IMR-90 (cell line): ENCODE data around the gene ZDHHC11B. TPM values are rescaled to one million over a fixed set of nuclear protein-coding genes. Genes with fewer than 3 reads are reported as not detected.
"Not testable (repeated sequence)": the region's sequence is repeated elsewhere in the genome, so short reads cannot be mapped to it uniquely, and the experiment has no call there.

Source experiments
- ATAC-seq: fragments of 200-7000 bp; cut with Tn5 transposase; 2 replicates; pipeline ENCODE4 v1.9.1; 2020; ENCODE audit warnings: low read depth, mild to moderate bottlenecking, moderate library complexity
- BruUV-seq: library from RNA; stranded (reverse); fragments of 400-500 nt; replicated peaks from 2 replicates; lab custom pipeline; 2021; lab: Mats Ljungman, UMichigan
- CTCF ChIA-PET: fragments of 300-600 bp; formaldehyde crosslinking; extraction: SDS; loops from one replicate; lab custom pipeline; 2021; ENCODE audit warnings: antibody characterized with exemption; lab: Yijun Ruan, JAX
- POLR2A ChIA-PET: fragments of 300-600 bp; sonication (Branson Sonifier 250); formaldehyde crosslinking; loops from one replicate; lab custom pipeline; 2022; ENCODE audit warnings: antibody characterized with exemption; ENCODE audit not compliant: unreplicated experiment; lab: Charles Lee
- DNase-seq: peaks from one replicate; pipeline ENCODE4 v3.0.0; 2013
- H2AFZ ChIP-seq: replicated peaks from 2 replicates; pipeline ENCODE3; 2013; ENCODE audit warnings: low read length, mild to moderate bottlenecking; ENCODE audit not compliant: poor library complexity
- H2AK5ac ChIP-seq: 2 replicates; pipeline ENCODE4 v1.6.1; 2013; ENCODE audit warnings: low read depth, low read length, inconsistent platforms
- H2AK9ac ChIP-seq: replicated peaks from 2 replicates; pipeline ENCODE3; 2013; ENCODE audit warnings: mild to moderate bottlenecking, low read depth, low read length, moderate library complexity; ENCODE audit not compliant: poor library complexity
- H2BK120ac ChIP-seq: 2 replicates; pipeline ENCODE4 v1.6.1; 2013; ENCODE audit warnings: low read depth, low read length, inconsistent platforms
- H2BK15ac ChIP-seq: 3 replicates; pipeline ENCODE4 v1.6.1; 2013; ENCODE audit warnings: low read depth, low read length, inconsistent platforms
- H2BK20ac ChIP-seq: 2 replicates; pipeline ENCODE4 v1.6.1; 2013; ENCODE audit warnings: low read depth, mild to moderate bottlenecking, inconsistent platforms, low read length, moderate library complexity
- H2BK5ac ChIP-seq: 2 replicates; pipeline ENCODE4 v1.6.1; 2013; ENCODE audit warnings: mild to moderate bottlenecking, low read depth, low read length, inconsistent platforms; ENCODE audit not compliant: poor library complexity, severe bottlenecking
- H3K14ac ChIP-seq: replicated peaks from 2 replicates; pipeline ENCODE4 v1.6.1; 2013; ENCODE audit warnings: low read depth, low read length, inconsistent platforms
- H3K18ac ChIP-seq: 2 replicates; pipeline ENCODE4 v1.6.1; 2013; ENCODE audit warnings: low read depth, low read length, control low read depth
- H3K23ac ChIP-seq: 2 replicates; pipeline ENCODE4 v1.6.1; 2013; ENCODE audit warnings: low read depth, low read length, inconsistent platforms
- H3K27ac ChIP-seq: 2 replicates; pipeline ENCODE4 v1.5.1; 2013; ENCODE audit warnings: mild to moderate bottlenecking, control low read depth, low read length; ENCODE audit not compliant: insufficient read depth
- H3K27me3 ChIP-seq: 2 replicates; pipeline ENCODE4 v1.6.1; 2013; ENCODE audit warnings: low read length; ENCODE audit not compliant: control insufficient read depth, insufficient read depth
- H3K36me3 ChIP-seq: 2 replicates; pipeline ENCODE4 v1.6.1; 2013; ENCODE audit warnings: low read length, mixed read lengths; ENCODE audit not compliant: control insufficient read depth, insufficient read depth
- H3K4ac ChIP-seq: 2 replicates; pipeline ENCODE4 v1.6.1; 2013; ENCODE audit warnings: low read depth, low read length, inconsistent platforms
- H3K4me1 ChIP-seq: 2 replicates; pipeline ENCODE4 v1.6.1; 2013; ENCODE audit warnings: low read length, mixed read lengths; ENCODE audit not compliant: control insufficient read depth, insufficient read depth
- H3K4me2 ChIP-seq: 2 replicates; pipeline ENCODE4 v1.6.1; 2013; ENCODE audit warnings: low read depth, mild to moderate bottlenecking, control low read depth, low read length, moderate library complexity
- H3K4me3 ChIP-seq: 2 replicates; pipeline ENCODE4 v1.5.1; 2013; ENCODE audit warnings: low read depth, mild to moderate bottlenecking, control low read depth, low read length, moderate library complexity; ENCODE audit not compliant: insufficient read depth
- H3K56ac ChIP-seq: 2 replicates; pipeline ENCODE4 v1.6.1; 2013; ENCODE audit warnings: low read length, inconsistent platforms; ENCODE audit not compliant: insufficient read depth; ENCODE audit errors: extremely low read depth
- H3K79me1 ChIP-seq, 2 experiments: 2 replicates each; pipeline ENCODE4 v1.6.1; 2013; ENCODE audit warnings: low read length in 2 of 2, inconsistent platforms in 1 of 2, low read depth in 1 of 2
- H3K9ac ChIP-seq: 2 replicates; pipeline ENCODE4 v1.6.1; 2013; ENCODE audit warnings: low read depth, low read length, control low read depth
- H3K9me1 ChIP-seq: 2 replicates; pipeline ENCODE4 v1.6.1; 2013; ENCODE audit warnings: low read length, inconsistent platforms; ENCODE audit not compliant: insufficient read depth
- H3K9me3 ChIP-seq: 2 replicates; pipeline ENCODE4 v1.6.1; 2013; ENCODE audit warnings: low read length; ENCODE audit not compliant: control insufficient read depth, insufficient read depth
- H4K20me1 ChIP-seq: 2 replicates; pipeline ENCODE4 v1.6.1; 2013; ENCODE audit warnings: low read length, inconsistent platforms; ENCODE audit not compliant: insufficient read depth
- H4K5ac ChIP-seq: 2 replicates; pipeline ENCODE4 v1.6.1; 2013; ENCODE audit warnings: mild to moderate bottlenecking, low read depth, low read length, control low read depth
- H4K8ac ChIP-seq, 2 experiments: 2 replicates each; pipeline ENCODE4 v1.6.1; 2013; ENCODE audit warnings: low read depth in 2 of 2, low read length in 2 of 2, control low read depth in 1 of 2, inconsistent platforms in 1 of 2
- H4K91ac ChIP-seq: 2 replicates; pipeline ENCODE4 v1.6.1; 2013; ENCODE audit warnings: low read depth, low read length, inconsistent platforms; ENCODE audit not compliant: insufficient read depth
- WGBS, 2 experiments: methylation state at CpG; one replicate each; pipeline versions ENCODE4 v1.1.5 to v1.1.7; 2013; ENCODE audit warnings: missing lambda C conversion rate in 2 of 2; ENCODE audit not compliant: insufficient read length in 1 of 2; ENCODE audit errors: extremely low coverage in 2 of 2; 5-methylcytosine and 5-hydroxymethylcytosine counted together
- dilution Hi-C: fragments of 300-500 bp; cut with HindIII; formaldehyde crosslinking; loops from one replicate; pipeline ENCODE4 v1.14.3; 2018; ENCODE audit warnings: low sequenced_read_pairs; ENCODE audit not compliant: unreplicated experiment
- in situ Hi-C: fragments of 300-500 bp; cut with MboI; formaldehyde crosslinking; loops from 3 replicates; pipeline ENCODE4 v1.14.3; 2019; ENCODE audit warnings: low sequenced_read_pairs, inconsistent platforms, mixed read lengths
- intact Hi-C: fragments of 100-400 bp; cut with micrococcal nuclease; formaldehyde crosslinking; loops from 2 replicates; pipeline ENCODE4 v1.10.0; 2022
- polyA plus RNA-seq, 3 experiments: library from polyadenylated mRNA; depleted of rRNA; stranded (reverse); fragments of >200 nt; gene quantifications; 2 replicates each; pipeline ENCODE4 v1.2.3, GENCODE V29; 2012; ENCODE audit warnings: low replicate concordance in 1 of 3
- total RNA-seq: library from RNA; depleted of rRNA; stranded (reverse); fragments of >200 nt; gene quantifications from 2 replicates; pipeline ENCODE4 v1.2.3, GENCODE V29; 2012

The ZDHHC11B gene
- total and polyA plus RNA-seq, 2 of the 4 experiments (the other 2 are of a cell fraction), result 0.12 TPM; not detected in 1

- BruUV-seq, H3K79me1 ChIP-seq, H2BK5ac ChIP-seq, intact Hi-C loops, H2AFZ ChIP-seq, H2AK5ac ChIP-seq, H3K4me2 ChIP-seq, H3K9me1 ChIP-seq, H3K4me3 ChIP-seq, dilution Hi-C loops, in situ Hi-C loops, H3K27me3 ChIP-seq, H3K4ac ChIP-seq, H4K91ac ChIP-seq, H3K9ac ChIP-seq, DNase-seq, H3K18ac ChIP-seq, H2BK20ac ChIP-seq, H3K56ac ChIP-seq, H3K9me3 ChIP-seq, ATAC-seq, H3K23ac ChIP-seq, CTCF ChIA-PET, H4K20me1 ChIP-seq, H3K14ac ChIP-seq, H3K27ac ChIP-seq, H3K36me3 ChIP-seq, H2BK120ac ChIP-seq, H4K8ac ChIP-seq, H4K5ac ChIP-seq, POLR2A ChIA-PET, H2AK9ac ChIP-seq, H2BK15ac ChIP-seq, H3K4me1 ChIP-seq: not testable (repeated sequence)
- WGBS, 2 experiments, result no CpG with 5 or more reads among the region's 5 CpGs
Measured at GRCh38 chr5:813575-813974, 29.0 kb upstream of the ZDHHC11B start.

- POLR2A ChIA-PET, H3K18ac ChIP-seq, DNase-seq, H3K27ac ChIP-seq, H3K9me1 ChIP-seq, H2AFZ ChIP-seq, H4K20me1 ChIP-seq, H4K91ac ChIP-seq, ATAC-seq, H3K56ac ChIP-seq, H3K14ac ChIP-seq, H4K8ac ChIP-seq, H4K5ac ChIP-seq, H2BK120ac ChIP-seq, H2AK9ac ChIP-seq, H3K4me3 ChIP-seq, H2AK5ac ChIP-seq, BruUV-seq, H3K79me1 ChIP-seq, CTCF ChIA-PET, intact Hi-C loops, H2BK15ac ChIP-seq, in situ Hi-C loops, H3K23ac ChIP-seq, H3K27me3 ChIP-seq, dilution Hi-C loops, H3K9ac ChIP-seq, H3K4me1 ChIP-seq, H3K9me3 ChIP-seq, H3K4me2 ChIP-seq, H3K36me3 ChIP-seq, H2BK5ac ChIP-seq, H2BK20ac ChIP-seq, H3K4ac ChIP-seq: not testable (repeated sequence)
- no CpG with 5 or more reads among the region's 9 CpGs for WGBS, 2 experiments
Measured at GRCh38 chr5:811384-811783, 26.9 kb upstream of the ZDHHC11B start.
